GM12801 (cell line): ENCODE data around the gene APP.

Source experiments
- TF ChIP-seq, protein P1 (sequence below): IDR thresholded peaks from one replicate; pipeline ENCODE4 v1.5.1; 2011; ENCODE audit warnings: control low read depth; ENCODE audit not compliant: insufficient read length; ENCODE audit errors: extremely low read depth

The APP gene

GRCh38 chr21:26118938-26119540, 51.5 kb downstream of the APP start:
- TF ChIP-seq, protein P1, sequence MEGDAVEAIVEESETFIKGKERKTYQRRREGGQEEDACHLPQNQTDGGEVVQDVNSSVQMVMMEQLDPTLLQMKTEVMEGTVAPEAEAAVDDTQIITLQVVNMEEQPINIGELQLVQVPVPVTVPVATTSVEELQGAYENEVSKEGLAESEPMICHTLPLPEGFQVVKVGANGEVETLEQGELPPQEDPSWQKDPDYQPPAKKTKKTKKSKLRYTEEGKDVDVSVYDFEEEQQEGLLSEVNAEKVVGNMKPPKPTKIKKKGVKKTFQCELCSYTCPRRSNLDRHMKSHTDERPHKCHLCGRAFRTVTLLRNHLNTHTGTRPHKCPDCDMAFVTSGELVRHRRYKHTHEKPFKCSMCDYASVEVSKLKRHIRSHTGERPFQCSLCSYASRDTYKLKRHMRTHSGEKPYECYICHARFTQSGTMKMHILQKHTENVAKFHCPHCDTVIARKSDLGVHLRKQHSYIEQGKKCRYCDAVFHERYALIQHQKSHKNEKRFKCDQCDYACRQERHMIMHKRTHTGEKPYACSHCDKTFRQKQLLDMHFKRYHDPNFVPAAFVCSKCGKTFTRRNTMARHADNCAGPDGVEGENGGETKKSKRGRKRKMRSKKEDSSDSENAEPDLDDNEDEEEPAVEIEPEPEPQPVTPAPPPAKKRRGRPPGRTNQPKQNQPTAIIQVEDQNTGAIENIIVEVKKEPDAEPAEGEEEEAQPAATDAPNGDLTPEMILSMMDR: no peak

GRCh38 chr21:26117972-26118367, 52.6 kb downstream of the APP start:
- TF ChIP-seq, protein P1: no peak

- TF ChIP-seq, protein P1: no peak
Measured at GRCh38 chr21:26117324-26117971, 53.1 kb downstream of the APP start.

DNA sequence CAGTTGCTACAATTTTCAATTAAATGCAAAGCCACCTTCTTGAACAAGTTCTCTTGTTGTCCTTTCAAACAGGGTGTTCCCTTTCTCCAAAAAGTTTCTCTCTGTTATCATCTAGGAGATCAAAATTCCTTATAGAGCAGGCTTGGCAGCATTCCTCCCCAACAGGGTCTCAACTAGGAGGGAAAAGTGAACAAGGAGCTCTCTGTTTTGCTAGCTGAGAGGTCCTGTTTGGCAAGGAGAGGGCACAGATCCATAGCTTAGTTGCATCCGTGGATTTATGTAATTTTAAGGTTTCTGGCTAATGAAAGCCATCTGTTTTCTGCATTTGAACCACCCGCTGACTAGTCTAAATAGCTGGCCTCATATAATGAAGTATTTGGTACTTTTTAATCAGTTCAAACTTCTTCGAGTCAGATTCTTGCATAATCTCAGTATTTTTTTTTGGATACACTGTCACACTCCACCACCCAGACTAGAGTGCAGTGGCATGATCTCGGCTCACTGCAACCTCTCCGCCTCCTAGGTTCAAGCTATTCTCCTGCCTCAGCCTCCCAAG, 54.0 kb downstream of the APP start:
- TF ChIP-seq, protein P1: no peak

GRCh38 chr21:26115899-26116298, 54.7 kb downstream of the APP start:
- TF ChIP-seq, protein P1: no peak

GRCh38 chr21:26115305-26115704, 55.3 kb downstream of the APP start:
- TF ChIP-seq, protein P1: no peak

DNA sequence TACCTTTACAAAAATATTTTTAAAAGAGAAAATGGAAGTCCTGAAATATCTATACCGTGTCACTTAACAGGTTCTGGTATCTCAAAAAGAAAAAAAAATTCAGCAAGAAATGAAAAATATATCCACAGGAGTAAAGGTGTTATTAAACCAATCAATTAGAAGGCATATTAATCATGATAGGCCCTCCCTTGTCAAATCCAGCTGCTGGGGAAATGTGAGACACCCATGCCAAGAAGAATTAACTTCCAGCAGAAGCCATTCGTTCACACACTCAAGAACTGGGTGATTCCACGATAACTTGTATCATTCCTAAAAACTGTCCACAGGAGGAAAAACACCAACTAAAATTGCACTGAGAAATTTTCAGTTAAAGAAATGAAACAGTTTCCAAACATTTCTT, 57.6 kb downstream of the APP start:
- TF ChIP-seq, protein P1: no peak
